HepG2 (cell line): ENCODE data around the gene MGAT5.

Experiments
- BHLHE40 ChIP-seq: IDR thresholded peaks from 2 replicates; pipeline ENCODE4 v1.6.1; 2011; ENCODE audit warnings: low read length, improper control_type of control experiment
- FIP1L1 ChIP-seq: fragments of 200-400 bp; formaldehyde crosslinking; IDR thresholded peaks from 2 replicates; pipeline ENCODE4 v1.6.1; 2018; ENCODE audit warnings: low read depth, mild to moderate bottlenecking, low read length, moderate library complexity, borderline replicate concordance; ENCODE audit not compliant: insufficient read depth
- FOSL1 ChIP-seq: sonication (generic); formaldehyde crosslinking; IDR thresholded peaks from 2 replicates; pipeline ENCODE4 v1.9.0; 2021; ENCODE audit warnings: missing genetic modification reagents, borderline replicate concordance
- HNRNPH1 ChIP-seq: fragments of 200-400 bp; formaldehyde crosslinking; optimal IDR thresholded peaks from 2 replicates; pipeline ENCODE3; 2017; ENCODE audit warnings: mild to moderate bottlenecking, low read depth, low read length
- IRF2 ChIP-seq: IDR thresholded peaks from 2 replicates; pipeline ENCODE4 v1.6.1; 2018; ENCODE audit warnings: missing genetic modification reagents, missing compliant biosample characterization
- MAFK ChIP-seq, 2 experiments: IDR thresholded peaks in 1 of 2; conservative IDR thresholded peaks in 1 of 2; 2 replicates each; pipeline ENCODE4 v1.6.1; 2011; ENCODE audit warnings: improper control_type of control experiment in 2 of 2, low read length in 2 of 2
- MYC ChIP-seq: sonication (generic); formaldehyde crosslinking; IDR thresholded peaks from 2 replicates; pipeline ENCODE4 v1.9.0; 2021; ENCODE audit warnings: missing genetic modification reagents, borderline replicate concordance
- POLR2AphosphoS5 ChIP-seq: IDR thresholded peaks from 2 replicates; pipeline ENCODE4 v1.6.1; 2012; ENCODE audit warnings: low read depth, low read length
- TF ChIP-seq, protein P1 (sequence below): sonication (generic); formaldehyde crosslinking; IDR thresholded peaks from 2 replicates; pipeline ENCODE4 v1.4.0; 2020; ENCODE audit warnings: mild to moderate bottlenecking, missing genetic modification reagents
- TF ChIP-seq, protein P2 (sequence below): sonication (generic); formaldehyde crosslinking; IDR thresholded peaks from 2 replicates; pipeline ENCODE4 v1.5.1; 2020; ENCODE audit warnings: mild to moderate bottlenecking, missing genetic modification reagents, borderline replicate concordance
- TF ChIP-seq, protein P3 (sequence below): sonication (generic); formaldehyde crosslinking; IDR thresholded peaks from 2 replicates; pipeline ENCODE4 v1.4.0; 2020; ENCODE audit warnings: missing genetic modification reagents, mild to moderate bottlenecking, borderline replicate concordance
- TF ChIP-seq, protein P4 (sequence below): sonication (generic); formaldehyde crosslinking; IDR thresholded peaks from 2 replicates; pipeline ENCODE4 v1.4.0; 2020; ENCODE audit warnings: mild to moderate bottlenecking, missing genetic modification reagents

DNA sequence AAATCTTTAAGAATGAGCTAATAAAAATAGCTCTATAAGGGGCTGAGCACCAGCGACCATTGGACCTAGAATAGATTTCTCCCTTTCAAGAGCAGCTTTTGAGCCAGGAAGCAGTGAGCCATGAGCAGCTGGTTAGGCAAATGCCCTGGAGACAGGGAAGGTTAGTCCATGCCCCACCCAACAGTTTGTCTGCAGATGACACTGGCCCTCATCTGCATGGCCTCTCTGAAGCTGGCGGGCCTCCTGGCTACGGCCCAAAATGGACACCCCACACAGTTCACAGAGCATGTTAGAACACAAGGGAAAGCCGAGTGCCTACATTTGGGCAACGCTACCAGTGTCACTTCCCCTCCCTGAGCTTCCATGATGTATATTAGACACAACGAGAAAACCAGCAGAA is 201.1 kb downstream of the MGAT5 start:
- TF ChIP-seq IRF2 (CRISPR knock-in tag) (no peak), POLR2AphosphoS5 (no peak), HNRNPH1 (no peak), FIP1L1 (no peak), BHLHE40 (no peak), MAFK (conservative IDR thresholded peaks at IDR 0.05 in 1 of 2, IDR thresholded peaks at IDR 0.05 in 1 of 2; ENCODE audit: low read length in 2 of 2) (no peak), MYC (CRISPR knock-in tag) (no peak), FOSL1 (CRISPR knock-in tag) (no peak)
- TF ChIP-seq, protein P1, sequence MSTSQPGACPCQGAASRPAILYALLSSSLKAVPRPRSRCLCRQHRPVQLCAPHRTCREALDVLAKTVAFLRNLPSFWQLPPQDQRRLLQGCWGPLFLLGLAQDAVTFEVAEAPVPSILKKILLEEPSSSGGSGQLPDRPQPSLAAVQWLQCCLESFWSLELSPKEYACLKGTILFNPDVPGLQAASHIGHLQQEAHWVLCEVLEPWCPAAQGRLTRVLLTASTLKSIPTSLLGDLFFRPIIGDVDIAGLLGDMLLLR (CRISPR knock-in tag) = no peak
- TF ChIP-seq, protein P2, sequence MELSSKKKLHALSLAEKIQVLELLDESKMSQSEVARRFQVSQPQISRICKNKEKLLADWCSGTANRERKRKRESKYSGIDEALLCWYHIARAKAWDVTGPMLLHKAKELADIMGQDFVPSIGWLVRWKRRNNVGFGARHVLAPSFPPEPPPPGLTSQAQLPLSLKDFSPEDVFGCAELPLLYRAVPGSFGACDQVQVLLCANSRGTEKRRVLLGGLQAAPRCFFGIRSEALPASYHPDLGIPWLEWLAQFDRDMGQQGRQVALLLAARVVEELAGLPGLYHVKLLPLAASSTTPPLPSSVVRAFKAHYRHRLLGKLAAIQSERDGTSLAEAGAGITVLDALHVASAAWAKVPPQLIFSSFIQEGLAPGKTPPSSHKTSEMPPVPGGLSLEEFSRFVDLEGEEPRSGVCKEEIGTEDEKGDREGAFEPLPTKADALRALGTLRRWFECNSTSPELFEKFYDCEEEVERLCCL = no peak
- TF ChIP-seq, protein P3, sequence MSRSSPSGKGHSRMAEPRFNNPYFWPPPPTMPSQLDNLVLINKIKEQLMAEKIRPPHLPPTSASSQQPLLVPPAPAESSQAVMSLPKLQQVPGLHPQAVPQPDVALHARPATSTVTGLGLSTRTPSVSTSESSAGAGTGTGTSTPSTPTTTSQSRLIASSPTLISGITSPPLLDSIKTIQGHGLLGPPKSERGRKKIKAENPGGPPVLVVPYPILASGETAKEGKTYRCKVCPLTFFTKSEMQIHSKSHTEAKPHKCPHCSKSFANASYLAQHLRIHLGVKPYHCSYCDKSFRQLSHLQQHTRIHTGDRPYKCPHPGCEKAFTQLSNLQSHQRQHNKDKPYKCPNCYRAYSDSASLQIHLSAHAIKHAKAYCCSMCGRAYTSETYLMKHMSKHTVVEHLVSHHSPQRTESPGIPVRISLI (CRISPR knock-in tag) = no peak
- TF ChIP-seq, protein P4, sequence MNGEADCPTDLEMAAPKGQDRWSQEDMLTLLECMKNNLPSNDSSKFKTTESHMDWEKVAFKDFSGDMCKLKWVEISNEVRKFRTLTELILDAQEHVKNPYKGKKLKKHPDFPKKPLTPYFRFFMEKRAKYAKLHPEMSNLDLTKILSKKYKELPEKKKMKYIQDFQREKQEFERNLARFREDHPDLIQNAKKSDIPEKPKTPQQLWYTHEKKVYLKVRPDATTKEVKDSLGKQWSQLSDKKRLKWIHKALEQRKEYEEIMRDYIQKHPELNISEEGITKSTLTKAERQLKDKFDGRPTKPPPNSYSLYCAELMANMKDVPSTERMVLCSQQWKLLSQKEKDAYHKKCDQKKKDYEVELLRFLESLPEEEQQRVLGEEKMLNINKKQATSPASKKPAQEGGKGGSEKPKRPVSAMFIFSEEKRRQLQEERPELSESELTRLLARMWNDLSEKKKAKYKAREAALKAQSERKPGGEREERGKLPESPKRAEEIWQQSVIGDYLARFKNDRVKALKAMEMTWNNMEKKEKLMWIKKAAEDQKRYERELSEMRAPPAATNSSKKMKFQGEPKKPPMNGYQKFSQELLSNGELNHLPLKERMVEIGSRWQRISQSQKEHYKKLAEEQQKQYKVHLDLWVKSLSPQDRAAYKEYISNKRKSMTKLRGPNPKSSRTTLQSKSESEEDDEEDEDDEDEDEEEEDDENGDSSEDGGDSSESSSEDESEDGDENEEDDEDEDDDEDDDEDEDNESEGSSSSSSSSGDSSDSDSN (CRISPR knock-in tag) = no peak
